Mononuclear cell (primary cell): Measurements from ENCODE around the gene MS4A1. TPM values are rescaled to one million over a fixed set of nuclear protein-coding genes. Genes with fewer than 3 reads are reported as not detected.

ENCODE experiments used
- H3K27me3 ChIP-seq: 2 replicates; pipeline ENCODE4 v1.6.0; 2011; ENCODE audit warnings: low read length, control low read depth; ENCODE audit not compliant: insufficient read depth
- H3K4me1 ChIP-seq: 2 replicates; pipeline ENCODE4 v1.5.1; 2011; ENCODE audit warnings: mild to moderate bottlenecking, low read length, control low read depth; ENCODE audit not compliant: insufficient read depth
- H3K4me3 ChIP-seq: 2 replicates; pipeline ENCODE4 v1.5.1; 2011; ENCODE audit warnings: mild to moderate bottlenecking, low read length, moderate library complexity
- H3K9me3 ChIP-seq: 2 replicates; pipeline ENCODE4 v1.5.1; 2011; ENCODE audit warnings: low read depth, mild to moderate bottlenecking, control low read depth, low read length
- total RNA-seq: library from RNA; depleted of rRNA; stranded (reverse); fragments of >200 nt; gene quantifications from one replicate; pipeline ENCODE4 v1.2.3, GENCODE V29; 2012

The MS4A1 gene
- total RNA-seq, 1 donor: 145 TPM

DNA sequence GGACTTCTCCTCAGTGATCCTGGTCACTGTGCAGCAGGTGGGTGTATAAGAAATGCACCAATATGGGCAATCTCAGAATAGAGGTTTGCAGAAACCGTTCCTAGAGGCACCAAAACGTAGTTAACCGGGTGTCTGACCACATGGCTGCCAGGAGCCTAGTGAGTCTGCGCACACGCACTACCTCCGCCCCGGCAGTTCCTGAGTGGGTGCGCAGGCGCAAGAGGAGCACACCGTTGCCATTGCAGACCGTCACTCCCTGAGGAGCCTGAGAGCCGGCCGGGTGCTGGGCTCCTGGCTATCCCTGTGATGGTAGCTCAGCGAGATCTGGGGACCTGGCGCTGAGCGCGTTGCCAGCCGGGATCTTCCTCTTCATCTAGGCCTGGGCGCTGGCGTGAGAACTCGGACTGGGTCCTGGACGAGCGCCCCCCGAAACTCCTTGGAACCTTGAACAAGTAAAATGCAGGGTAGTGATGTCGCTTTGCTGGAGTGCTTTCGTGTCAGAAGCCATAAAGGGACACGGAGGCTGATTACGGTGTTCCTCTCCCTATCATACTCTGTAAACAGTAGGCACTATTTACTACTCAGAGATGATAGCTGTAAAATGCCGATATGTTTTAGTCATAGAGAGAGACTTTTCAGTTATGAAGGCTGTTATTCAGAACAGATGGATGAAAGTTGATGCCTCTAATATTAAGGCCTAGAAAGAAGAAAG lies 59.7 kb downstream of the MS4A1 start, which contains the start of gene MS4A13:
Gene MS4A13 (plus strand): TSS at position 249 of the 712 bp plus-strand sequence. CDS start 2,692 bp downstream, outside the sequence.
- H3K9me3 ChIP-seq: no peaks in the 10 kb centered on the region
- no peaks in the 10 kb centered on the region for H3K27me3 ChIP-seq
- no peaks in the 10 kb centered on the region for H3K4me1 ChIP-seq
- H3K4me3 ChIP-seq: no peak within 1 kb of the TSS

Other genes starting within 250 kb of the MS4A1 start
- gene MS4A4E, start 212.7 kb upstream of the MS4A1 start, total RNA-seq: 1.4 TPM
- 3.0 TPM for gene MS4A4A, start 175.2 kb upstream of the MS4A1 start, total RNA-seq
- gene MS4A6E, start 128.6 kb upstream of the MS4A1 start, total RNA-seq: not detected
- gene MS4A7, start 77.3 kb upstream of the MS4A1 start, total RNA-seq: 28.7 TPM
- gene MS4A14, start 59.4 kb upstream of the MS4A1 start, total RNA-seq: 1.2 TPM
- gene MS4A5, start 26.3 kb upstream of the MS4A1 start, total RNA-seq: not detected
- not detected for gene MS4A12, start 36.9 kb downstream of the MS4A1 start, total RNA-seq
- gene MS4A13, start 59.5 kb downstream of the MS4A1 start, total RNA-seq: not detected
- gene MS4A8, start 243.8 kb downstream of the MS4A1 start, total RNA-seq: not detected